ENCODE results near the gene ABRACL.
"Not testable (repeated sequence)": the region's sequence is repeated elsewhere in the genome, so short reads cannot be mapped to it uniquely, and the experiment has no call there.

ABRACL gene, protein sequence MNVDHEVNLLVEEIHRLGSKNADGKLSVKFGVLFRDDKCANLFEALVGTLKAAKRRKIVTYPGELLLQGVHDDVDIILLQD

GRCh38 chr6:139028658-139029469 is at the start of gene ABRACL:
ABRACL (plus strand) TSS chr6:139028745; CDS start chr6:139034161, 5,416 bp downstream.
- peak within 1 kb of the TSS; percentile 69 for H3K4me3 ChIP-seq (ENCODE audit: low read length)
- no peaks in the 10 kb centered on the region for H3K9me3 ChIP-seq (ENCODE audit: low read length)
- H3K27me3 ChIP-seq (ENCODE audit: insufficient read depth, low read length) = no peaks in the 10 kb centered on the region
- H3K4me1 ChIP-seq (ENCODE audit: insufficient read depth, low read length) = peaks cover 19% of the 10 kb centered on the region
- H2AFZ ChIP-seq (ENCODE audit: low read depth, low read length) = peak within 1 kb of the TSS; percentile 91
- peaks cover 4% of the 10 kb centered on the region for H3K36me3 ChIP-seq (ENCODE audit: insufficient read depth, low read length)

DNA sequence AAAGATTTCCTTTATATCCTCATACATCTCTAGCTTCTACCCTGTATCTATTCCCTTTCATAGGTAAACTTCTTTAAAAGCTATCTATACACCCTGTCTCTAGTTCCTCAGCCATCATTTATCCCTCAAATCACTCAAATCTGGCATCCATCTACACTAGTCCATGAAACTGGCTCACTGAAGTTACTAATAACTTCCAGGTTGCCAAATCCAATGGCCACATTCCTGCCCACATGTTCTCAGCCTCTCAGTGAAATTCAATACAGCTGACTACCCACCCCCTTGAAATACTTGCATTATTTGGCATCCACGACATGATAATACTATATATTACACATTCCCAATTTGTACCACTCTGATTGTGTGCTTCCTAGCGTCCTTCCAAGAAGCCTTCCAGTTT is 49.2 kb upstream of the ABRACL start:
- no peak overlapping the region for H2AFZ ChIP-seq (ENCODE audit: low read depth, low read length)
- H3K4me3 ChIP-seq (ENCODE audit: low read length) = no peak overlapping the region
- H3K36me3 ChIP-seq (ENCODE audit: insufficient read depth, low read length) = no peaks in the 10 kb centered on the region
- H3K4me1 ChIP-seq (ENCODE audit: insufficient read depth, low read length) = no peaks in the 10 kb centered on the region
- no peaks in the 10 kb centered on the region for H3K27me3 ChIP-seq (ENCODE audit: insufficient read depth, low read length)
- no peaks in the 10 kb centered on the region for H3K9me3 ChIP-seq (ENCODE audit: low read length)

DNA sequence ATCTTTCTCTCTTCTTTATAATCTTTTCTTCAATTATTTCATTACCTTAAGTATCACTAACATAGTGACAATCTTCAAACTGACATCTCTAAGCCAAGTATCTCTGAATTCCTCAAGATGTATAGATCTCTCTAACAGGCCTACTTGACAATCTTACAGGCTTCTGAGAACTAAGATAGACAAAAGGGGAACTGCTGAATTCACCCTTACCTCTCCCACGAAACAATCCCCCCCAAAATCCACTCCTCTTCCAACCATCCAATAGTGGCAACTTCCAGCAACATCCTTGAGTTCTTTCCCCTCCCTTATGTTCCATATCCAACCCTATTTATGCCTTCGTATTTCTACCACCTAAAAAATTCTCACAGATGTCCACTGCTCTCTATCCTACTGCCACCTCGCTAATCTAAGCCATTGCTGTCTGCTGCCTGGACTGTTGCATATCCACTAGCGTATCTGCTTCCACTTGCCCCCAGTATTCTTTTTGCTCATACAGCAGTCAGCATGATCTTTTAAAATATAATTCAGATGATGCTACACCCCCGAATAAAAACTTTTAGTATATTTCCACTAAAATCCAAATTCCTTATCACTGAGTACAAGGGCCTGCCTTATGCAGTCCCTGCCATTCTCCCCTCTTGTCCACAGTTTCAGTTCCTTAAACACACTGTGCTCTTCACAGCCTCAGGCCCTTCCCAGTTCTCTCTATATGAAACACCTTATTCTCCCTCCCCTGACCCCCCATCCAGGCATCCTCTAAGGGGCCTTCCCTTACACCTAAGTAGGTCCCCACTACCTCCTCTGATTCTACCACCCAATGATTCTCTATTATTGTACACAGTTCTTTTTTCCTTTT is 48.5 kb upstream of the ABRACL start:
- H3K27me3 ChIP-seq (ENCODE audit: insufficient read depth, low read length) = no peaks in the 10 kb centered on the region
- peaks cover 2% of the 10 kb centered on the region for H3K4me1 ChIP-seq (ENCODE audit: insufficient read depth, low read length)
- H3K4me3 ChIP-seq (ENCODE audit: low read length) = no peak overlapping the region
- no peaks in the 10 kb centered on the region for H3K9me3 ChIP-seq (ENCODE audit: low read length)
- no peak overlapping the region for H2AFZ ChIP-seq (ENCODE audit: low read depth, low read length)
- no peaks in the 10 kb centered on the region for H3K36me3 ChIP-seq (ENCODE audit: insufficient read depth, low read length)

DNA sequence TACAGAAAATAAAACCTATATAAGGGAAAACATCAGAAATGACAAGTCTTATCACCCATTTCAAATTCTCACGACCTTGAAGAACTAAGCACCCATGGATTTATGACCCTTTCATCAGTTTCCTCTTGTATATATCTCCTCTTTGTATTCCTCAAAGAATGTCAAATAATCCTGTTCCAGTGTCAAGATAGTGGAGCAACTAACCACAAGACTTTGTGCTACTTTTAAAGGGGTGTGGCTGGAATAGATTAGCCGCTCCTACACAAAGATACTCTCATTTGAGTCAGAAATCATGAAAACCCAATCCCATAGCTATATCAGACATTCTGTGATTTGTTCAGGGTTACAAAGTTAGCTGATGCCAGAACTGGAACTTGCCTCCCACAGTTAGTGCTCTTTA is 47.1 kb upstream of the ABRACL start:
- no peaks in the 10 kb centered on the region for H3K36me3 ChIP-seq (ENCODE audit: insufficient read depth, low read length)
- no peak overlapping the region for H2AFZ ChIP-seq (ENCODE audit: low read depth, low read length)
- no peak overlapping the region for H3K4me3 ChIP-seq (ENCODE audit: low read length)
- peaks cover 15% of the 10 kb centered on the region for H3K4me1 ChIP-seq (ENCODE audit: insufficient read depth, low read length)
- H3K27me3 ChIP-seq (ENCODE audit: insufficient read depth, low read length) = no peaks in the 10 kb centered on the region
- no peaks in the 10 kb centered on the region for H3K9me3 ChIP-seq (ENCODE audit: low read length)

GRCh38 chr6:138986578-138986977 is 42.0 kb upstream of the ABRACL start:
- Histone ChIP-seq H3K9me3 (ENCODE audit: low read length) (no peaks in the 10 kb centered on the region), H3K36me3 (ENCODE audit: insufficient read depth, low read length) (no peaks in the 10 kb centered on the region), H3K27me3 (ENCODE audit: insufficient read depth, low read length) (no peaks in the 10 kb centered on the region), H2AFZ (ENCODE audit: low read depth, low read length) (peak overlapping the region; percentile 64), H3K4me3 (ENCODE audit: low read length) (peak overlapping the region; percentile 94), H3K4me1 (ENCODE audit: insufficient read depth, low read length) (peaks cover 19% of the 10 kb centered on the region)

DNA sequence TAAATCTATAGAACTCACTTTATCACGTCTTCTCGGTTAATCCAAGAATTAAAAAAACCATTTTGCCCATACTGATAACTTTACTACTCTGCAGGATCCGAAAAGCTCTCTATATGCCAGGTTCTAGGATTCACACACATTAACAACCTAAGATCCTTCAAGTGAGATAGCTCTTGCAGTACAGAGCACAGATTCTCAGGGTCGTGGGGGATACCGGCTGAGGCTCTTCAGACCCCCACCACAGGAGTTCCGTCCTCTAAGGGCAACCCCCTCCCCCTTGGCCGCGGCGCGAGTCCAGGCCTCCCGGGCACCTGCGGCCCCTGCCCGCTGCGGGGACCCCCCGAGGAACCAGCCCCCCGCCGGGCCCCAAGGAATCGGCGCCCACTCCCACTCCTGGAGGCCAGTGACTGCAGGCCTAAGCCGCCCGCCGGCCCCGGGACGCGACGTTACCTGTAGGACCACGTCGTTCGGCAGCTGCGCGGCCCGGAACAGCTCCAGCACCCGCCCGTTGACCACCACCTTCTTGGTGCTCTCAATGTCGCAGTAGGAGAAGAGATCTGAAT is 41.4 kb upstream of the ABRACL start:
- Histone ChIP-seq H3K4me3 (ENCODE audit: low read length) (peak overlapping the region; percentile 94), H3K27me3 (ENCODE audit: insufficient read depth, low read length) (no peaks in the 10 kb centered on the region), H3K36me3 (ENCODE audit: insufficient read depth, low read length) (no peaks in the 10 kb centered on the region), H3K9me3 (ENCODE audit: low read length) (no peaks in the 10 kb centered on the region), H2AFZ (ENCODE audit: low read depth, low read length) (peak overlapping the region; percentile 64), H3K4me1 (ENCODE audit: insufficient read depth, low read length) (peaks cover 19% of the 10 kb centered on the region)

DNA sequence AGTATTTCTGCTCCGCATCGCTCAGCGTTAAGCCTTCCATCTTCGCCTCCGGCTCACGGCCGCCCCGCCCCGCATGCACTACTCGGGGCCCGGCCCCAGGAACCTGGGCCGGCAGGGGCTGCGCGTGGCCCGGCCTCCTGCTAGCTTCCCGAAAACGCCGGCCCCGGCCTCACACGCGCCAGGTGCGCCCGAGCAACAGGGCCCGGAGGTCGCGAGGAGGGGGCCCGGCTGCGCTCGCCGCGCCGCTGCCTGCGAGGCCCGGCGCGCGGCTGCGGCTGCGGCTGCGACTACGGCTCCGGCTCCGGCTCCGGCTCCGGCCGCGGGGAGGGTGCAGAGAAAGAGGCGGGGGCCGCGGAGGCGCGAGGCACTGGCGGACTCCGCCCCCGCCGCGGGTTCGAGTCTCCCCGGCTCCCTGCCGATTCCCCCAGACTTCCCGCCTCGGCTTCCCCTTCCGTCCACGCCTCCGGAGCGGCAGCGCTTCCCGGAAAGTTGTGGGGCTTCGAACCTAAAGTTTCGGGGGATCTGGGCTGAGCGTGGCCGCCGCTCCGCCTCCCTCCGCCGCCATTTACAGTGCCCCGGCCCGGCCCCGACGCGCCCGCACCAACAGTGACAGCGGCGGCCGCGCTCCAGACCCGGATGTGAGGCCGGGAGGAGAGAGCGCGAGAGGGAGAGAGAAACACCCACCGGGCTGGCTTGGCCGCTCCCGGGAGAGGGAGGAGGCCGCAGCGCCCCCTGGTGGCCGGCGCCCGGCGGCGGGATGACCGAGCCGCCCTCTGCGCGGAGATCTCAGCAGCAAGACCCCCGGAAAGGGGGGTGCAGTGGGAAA is 40.7 kb upstream of the ABRACL start, which contains the start of gene REPS1:
Gene REPS1 (minus strand): TSS at position 611 of the 826 bp plus-strand sequence. CDS start 571 bp downstream, at position 40.
- Histone ChIP-seq H3K36me3 (ENCODE audit: insufficient read depth, low read length) (no peaks in the 10 kb centered on the region), H3K4me1 (ENCODE audit: insufficient read depth, low read length) (peaks cover 19% of the 10 kb centered on the region), H2AFZ (ENCODE audit: low read depth, low read length) (peak within 1 kb of the TSS; percentile 64), H3K9me3 (ENCODE audit: low read length) (no peaks in the 10 kb centered on the region), H3K27me3 (ENCODE audit: insufficient read depth, low read length) (no peaks in the 10 kb centered on the region), H3K4me3 (ENCODE audit: low read length) (peak within 1 kb of the TSS; percentile 94)

- H3K27me3 ChIP-seq (ENCODE audit: insufficient read depth, low read length) = no peaks in the 10 kb centered on the region
- H3K4me1 ChIP-seq (ENCODE audit: insufficient read depth, low read length) = peaks cover 19% of the 10 kb centered on the region
- H3K4me3 ChIP-seq (ENCODE audit: low read length) = peak overlapping the region; percentile 94
- no peaks in the 10 kb centered on the region for H3K36me3 ChIP-seq (ENCODE audit: insufficient read depth, low read length)
- H2AFZ ChIP-seq (ENCODE audit: low read depth, low read length) = peak overlapping the region; percentile 64
- no peaks in the 10 kb centered on the region for H3K9me3 ChIP-seq (ENCODE audit: low read length)
These were observed 40.1 kb upstream of the ABRACL start for GRCh38 chr6:138988469-138988834.

DNA sequence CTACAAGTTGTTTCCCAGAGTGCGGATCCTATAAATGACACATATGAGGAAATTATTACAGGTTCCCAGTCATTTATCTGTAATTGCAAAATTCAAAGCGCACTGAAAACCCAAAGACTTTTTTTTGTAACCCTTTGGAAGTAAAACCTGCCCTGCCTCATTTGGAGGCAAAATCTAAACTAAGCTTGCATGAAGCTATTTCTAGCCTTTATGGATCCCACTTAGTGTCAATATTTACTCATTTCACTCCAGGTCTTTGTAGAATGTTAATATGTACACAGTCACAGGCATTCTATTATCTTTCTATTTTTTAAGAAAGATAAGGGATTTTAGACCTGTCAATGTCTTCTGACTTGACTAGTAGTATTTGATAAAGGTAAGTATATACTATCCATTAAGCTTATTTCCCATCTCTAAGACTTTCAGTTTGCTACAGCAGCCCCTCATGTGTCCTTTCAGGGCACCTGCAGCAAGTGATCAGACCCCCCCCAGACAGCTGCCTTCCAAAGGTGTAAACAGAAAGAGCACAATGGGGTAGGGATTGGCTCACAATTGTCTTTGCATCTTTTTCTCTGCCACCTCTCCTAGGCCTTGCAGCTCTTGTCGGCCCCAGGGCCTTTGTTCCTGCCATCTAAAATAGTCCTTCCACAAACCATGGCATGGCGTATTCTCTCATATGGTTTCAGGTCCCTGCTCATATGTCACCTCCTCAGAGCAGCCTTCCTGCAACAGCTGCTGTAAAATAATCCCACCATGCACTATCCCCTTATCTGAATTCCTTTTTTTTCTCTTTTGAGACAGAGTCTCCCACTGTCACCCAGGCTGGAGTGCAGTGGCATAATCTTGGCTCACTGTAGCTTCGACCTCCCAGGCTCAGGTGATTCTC is 39.2 kb upstream of the ABRACL start:
- Histone ChIP-seq H3K4me3 (ENCODE audit: low read length) (no peak overlapping the region), H3K4me1 (ENCODE audit: insufficient read depth, low read length) (peaks cover 19% of the 10 kb centered on the region), H3K36me3 (ENCODE audit: insufficient read depth, low read length) (no peaks in the 10 kb centered on the region), H3K27me3 (ENCODE audit: insufficient read depth, low read length) (no peaks in the 10 kb centered on the region), H2AFZ (ENCODE audit: low read depth, low read length) (peak overlapping the region; percentile 64), H3K9me3 (ENCODE audit: low read length) (no peaks in the 10 kb centered on the region)

DNA sequence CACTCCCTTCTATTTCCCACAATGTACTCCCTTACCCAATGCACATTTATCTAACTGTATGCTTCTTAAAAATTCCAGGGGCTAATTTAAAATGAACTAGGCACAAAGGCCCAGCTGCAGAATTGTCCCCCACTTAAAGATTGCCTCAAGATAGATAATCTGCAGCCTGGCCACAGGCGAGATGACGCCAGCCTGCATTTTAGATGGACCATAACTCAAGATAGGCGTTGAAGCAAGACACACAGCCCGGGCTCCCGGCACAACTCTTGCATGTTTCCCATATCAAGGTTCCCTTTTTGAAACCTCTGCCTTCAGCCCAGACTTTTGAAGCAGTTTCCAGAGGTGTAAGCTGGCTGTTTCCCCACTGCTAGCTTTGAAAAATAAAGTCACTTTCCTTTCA is 37.3 kb upstream of the ABRACL start:
- no peak overlapping the region for H3K4me3 ChIP-seq (ENCODE audit: low read length)
- no peaks in the 10 kb centered on the region for H3K9me3 ChIP-seq (ENCODE audit: low read length)
- peaks cover 6% of the 10 kb centered on the region for H3K4me1 ChIP-seq (ENCODE audit: insufficient read depth, low read length)
- H3K36me3 ChIP-seq (ENCODE audit: insufficient read depth, low read length) = no peaks in the 10 kb centered on the region
- no peaks in the 10 kb centered on the region for H3K27me3 ChIP-seq (ENCODE audit: insufficient read depth, low read length)
- no peak overlapping the region for H2AFZ ChIP-seq (ENCODE audit: low read depth, low read length)

- not testable (repeated sequence) for H3K27me3 ChIP-seq (ENCODE audit: insufficient read depth, low read length); H3K9me3 ChIP-seq (ENCODE audit: low read length); H3K4me3 ChIP-seq (ENCODE audit: low read length); H2AFZ ChIP-seq (ENCODE audit: low read depth, low read length); H3K4me1 ChIP-seq (ENCODE audit: insufficient read depth, low read length); H3K36me3 ChIP-seq (ENCODE audit: insufficient read depth, low read length)
These were observed 35.6 kb upstream of the ABRACL start for GRCh38 chr6:138992965-138993364.

- H3K27me3 ChIP-seq (ENCODE audit: insufficient read depth, low read length); H3K36me3 ChIP-seq (ENCODE audit: insufficient read depth, low read length); H2AFZ ChIP-seq (ENCODE audit: low read depth, low read length); H3K4me1 ChIP-seq (ENCODE audit: insufficient read depth, low read length); H3K9me3 ChIP-seq (ENCODE audit: low read length); H3K4me3 ChIP-seq (ENCODE audit: low read length): not testable (repeated sequence)
These were observed 35.1 kb upstream of the ABRACL start for GRCh38 chr6:138993410-138993809.

Measured in neuron (in vitro differentiated cells).